Measurements from ENCODE around the gene NDUFA8. TPM values are rescaled to one million over a fixed set of nuclear protein-coding genes. Genes with fewer than 3 reads are reported as not detected.

NDUFA8 gene
- total and polyA plus RNA-seq, 2 experiments from 2014 or later, result 36.6 to 144 TPM

- no peak overlapping the region for H2AFZ ChIP-seq
- no peaks in the 10 kb centered on the region for H3K4me1 ChIP-seq (ENCODE audit: insufficient read depth)
- Mint-ChIP-seq H3K4me1 (peaks cover 3% of the 10 kb centered on the region; the same call in 1 of the 3 replicates), H3K27ac (no peak overlapping the region), H3K36me3 (ENCODE audit: low read depth) (no peaks in the 10 kb centered on the region), H3K9me3 (no peaks in the 10 kb centered on the region), H3K27me3 (ENCODE audit: insufficient read depth, low read depth, poor library complexity) (peaks cover 6% of the 10 kb centered on the region), H3K4me3 (no peak overlapping the region)
- H4K20me1 ChIP-seq (replicated peaks; ENCODE audit: insufficient read depth), result no peaks in the 10 kb centered on the region
- H3K9me2 ChIP-seq (ENCODE audit: insufficient read depth), result no peaks in the 10 kb centered on the region
- no peaks in the 10 kb centered on the region for H3K27me3 ChIP-seq (ENCODE audit: insufficient read depth)
- H3K4me2 ChIP-seq, result no peak overlapping the region
- H3K36me3 ChIP-seq (ENCODE audit: insufficient read depth), result no peaks in the 10 kb centered on the region
- DNase-seq (ENCODE audit: low spot score) (no peak), ATAC-seq (no peak)
- no peaks in the 10 kb centered on the region for H3F3A ChIP-seq (replicated peaks; ENCODE audit: low read depth)
- TF ChIP-seq ZNF114 (CRISPR knock-in tag; IDR thresholded peaks at IDR 0.05) (no peak), STAT1 (IDR thresholded peaks at IDR 0.05; ENCODE audit: unreplicated experiment) (no peak)
- H3K4me3 ChIP-seq, result no peak overlapping the region
- H3K27ac ChIP-seq (ENCODE audit: low read depth), result no peak overlapping the region
- no peaks in the 10 kb centered on the region for H3K79me2 ChIP-seq (replicated peaks; ENCODE audit: insufficient read depth)
Measured at GRCh38 chr9:122173670-122174069, 14.1 kb upstream of the NDUFA8 start.

- H3K9me2 ChIP-seq (ENCODE audit: insufficient read depth), result no peaks in the 10 kb centered on the region
- no peak overlapping the region for H3K4me2 ChIP-seq
- H3K27ac Mint-ChIP-seq, result no peak overlapping the region
- H3K4me1 Mint-ChIP-seq, result peaks cover 3% of the 10 kb centered on the region; the same call in 1 of the 3 replicates
- TF ChIP-seq EZH2phosphoT487 (IDR thresholded peaks at IDR 0.05; ENCODE audit: unreplicated experiment) (no peak), NANOG (IDR thresholded peaks at IDR 0.05; ENCODE audit: borderline replicate concordance) (no peak), JUNB (IDR thresholded peaks at IDR 0.05; ENCODE audit: unreplicated experiment) (no peak)
- peaks cover 5% of the 10 kb centered on the region for H3K27me3 Mint-ChIP-seq (ENCODE audit: insufficient read depth, low read depth, poor library complexity)
- no peaks in the 10 kb centered on the region for H3K27me3 ChIP-seq (ENCODE audit: insufficient read depth)
- no peak for ATAC-seq
- no peaks in the 10 kb centered on the region; the same call in 2 of the 3 replicates for H3K36me3 Mint-ChIP-seq (ENCODE audit: low read depth)
- no peak overlapping the region for H3K27ac ChIP-seq (ENCODE audit: low read depth)
- H3K4me3 ChIP-seq, result no peak overlapping the region
- no peaks in the 10 kb centered on the region for H3F3A ChIP-seq (replicated peaks; ENCODE audit: low read depth)
- H3K79me2 ChIP-seq (replicated peaks; ENCODE audit: insufficient read depth), result no peaks in the 10 kb centered on the region
- H3K4me3 Mint-ChIP-seq, result no peak overlapping the region
- H2AFZ ChIP-seq, result no peak overlapping the region
- no peaks in the 10 kb centered on the region for H3K4me1 ChIP-seq (ENCODE audit: insufficient read depth)
- no peaks in the 10 kb centered on the region for H3K36me3 ChIP-seq (ENCODE audit: insufficient read depth)
- H4K20me1 ChIP-seq (replicated peaks; ENCODE audit: insufficient read depth), result no peaks in the 10 kb centered on the region
- DNase-seq (ENCODE audit: low spot score), result no peak
- H3K9me3 Mint-ChIP-seq, result peaks cover 9% of the 10 kb centered on the region; the same call in 2 of the 3 replicates
Measured at GRCh38 chr9:122172131-122172530, 12.6 kb upstream of the NDUFA8 start.

- H3K27me3 ChIP-seq (ENCODE audit: insufficient read depth), result no peaks in the 10 kb centered on the region
- ATAC-seq, result no peak
- no peaks in the 10 kb centered on the region for H3K4me1 ChIP-seq (ENCODE audit: insufficient read depth)
- no peak overlapping the region for H3K4me3 ChIP-seq
- Mint-ChIP-seq H3K4me3 (no peak overlapping the region), H3K27ac (no peak overlapping the region), H3K4me1 (peaks cover 3% of the 10 kb centered on the region; the same call in 1 of the 3 replicates), H3K36me3 (ENCODE audit: low read depth) (no peaks in the 10 kb centered on the region; the same call in 2 of the 3 replicates), H3K27me3 (ENCODE audit: insufficient read depth, low read depth, poor library complexity) (peaks cover 3% of the 10 kb centered on the region), H3K9me3 (peaks cover 9% of the 10 kb centered on the region; the same call in 2 of the 3 replicates)
- H3K4me2 ChIP-seq, result no peak overlapping the region
- no peak for DNase-seq (ENCODE audit: low spot score)
- H3K9me2 ChIP-seq (ENCODE audit: insufficient read depth), result no peaks in the 10 kb centered on the region
- H3K27ac ChIP-seq (ENCODE audit: low read depth), result no peak overlapping the region
- H4K20me1 ChIP-seq (replicated peaks; ENCODE audit: insufficient read depth), result no peaks in the 10 kb centered on the region
- no peaks in the 10 kb centered on the region for H3F3A ChIP-seq (replicated peaks; ENCODE audit: low read depth)
- H3K36me3 ChIP-seq (ENCODE audit: insufficient read depth), result no peaks in the 10 kb centered on the region
- no peaks in the 10 kb centered on the region for H3K79me2 ChIP-seq (replicated peaks; ENCODE audit: insufficient read depth)
- no peak overlapping the region for H2AFZ ChIP-seq
- TF ChIP-seq CTCF (conservative IDR thresholded peaks at IDR 0.05; ENCODE audit: low read depth in 2 of 2) (no peak), STAT1 (IDR thresholded peaks at IDR 0.05; ENCODE audit: unreplicated experiment) (no peak), CREB1 (CRISPR knock-in tag; IDR thresholded peaks at IDR 0.05; ENCODE audit: low read depth) (no peak), NANOG (IDR thresholded peaks at IDR 0.05; ENCODE audit: borderline replicate concordance) (no peak), JUNB (IDR thresholded peaks at IDR 0.05; ENCODE audit: unreplicated experiment) (no peak), ZNF331 (CRISPR knock-in tag; IDR thresholded peaks at IDR 0.05; ENCODE audit: low read depth) (no peak), ZNF114 (CRISPR knock-in tag; IDR thresholded peaks at IDR 0.05) (no peak), EZH2phosphoT487 (IDR thresholded peaks at IDR 0.05; ENCODE audit: unreplicated experiment) (no peak), EZH2 (IDR thresholded peaks at IDR 0.05; ENCODE audit: low read depth, unreplicated experiment) (no peak)
Measured at GRCh38 chr9:122168356-122168755, 8.8 kb upstream of the NDUFA8 start.

Data from GM23338 (cell line).